Peyer's patch (tissue), 4 donors: ENCODE data around the gene HM13. TPM values are rescaled to one million over a fixed set of nuclear protein-coding genes. Genes with fewer than 3 reads are reported as not detected.

Experiments used
- DNase-seq, 3 donors: peaks; one replicate each; pipeline ENCODE4 v3.0.0-alpha.2; 2017 to 2019
- H3K27ac ChIP-seq, 4 donors: fragments of 200-600 bp; sonication (generic); one replicate each; pipeline ENCODE4 v1.5.1; 2016 to 2019
- H3K27me3 ChIP-seq, 2 donors: fragments of 200-600 bp; sonication (generic); one replicate each; pipeline ENCODE4 v1.5.1; 2019
- H3K36me3 ChIP-seq, 3 donors: fragments of 200-600 bp; sonication (generic); one replicate each; pipeline ENCODE4 v1.5.1; 2016 to 2019
- H3K4me1 ChIP-seq, 4 donors: fragments of 200-600 bp; sonication (generic); one replicate each; pipeline ENCODE4 v1.5.1; 2016 to 2019
- H3K4me3 ChIP-seq, 4 donors: fragments of 200-600 bp; sonication (generic); 1 replicate in 3 of 4; 2 replicates in 1 of 4; pipeline ENCODE4 v1.5.1; 2016 to 2019; ENCODE audit warnings: mild to moderate bottlenecking in 1 of 4
- H3K9me3 ChIP-seq, 4 donors: fragments of 200-600 bp; sonication (generic); one replicate each; pipeline ENCODE4 v1.5.1; 2016 to 2019; ENCODE audit warnings: mild to moderate bottlenecking in 1 of 4
- POLR2A ChIP-seq, 2 donors: fragments of 450-650 bp; IDR thresholded peaks; one replicate each; pipeline ENCODE4 v1.5.1; 2017; ENCODE audit warnings: antibody characterized with exemption in 2 of 2, mild to moderate bottlenecking in 2 of 2, moderate library complexity in 2 of 2
- total RNA-seq, 4 donors: library from RNA; depleted of rRNA; stranded (reverse); fragments of >200 nt; gene quantifications; one replicate each; pipeline ENCODE4 v1.1.0, GENCODE V29; 2016
- TF ChIP-seq, protein P1 (sequence below), 6 experiments: fragments of 450-650 bp in 4 of 6; fragments of 200-600 bp in 2 of 6; sonication (generic) in 1 of 6; IDR thresholded peaks; one replicate each; pipeline ENCODE4 v1.5.1; 2017 to 2019; ENCODE audit warnings: antibody characterized with exemption in 6 of 6, mild to moderate bottlenecking in 3 of 6, moderate library complexity in 1 of 6

The HM13 gene
- total RNA-seq, 4 donors from 2014 or later, result 38.9 to 97.4 (median 56.3) TPM

DNA sequence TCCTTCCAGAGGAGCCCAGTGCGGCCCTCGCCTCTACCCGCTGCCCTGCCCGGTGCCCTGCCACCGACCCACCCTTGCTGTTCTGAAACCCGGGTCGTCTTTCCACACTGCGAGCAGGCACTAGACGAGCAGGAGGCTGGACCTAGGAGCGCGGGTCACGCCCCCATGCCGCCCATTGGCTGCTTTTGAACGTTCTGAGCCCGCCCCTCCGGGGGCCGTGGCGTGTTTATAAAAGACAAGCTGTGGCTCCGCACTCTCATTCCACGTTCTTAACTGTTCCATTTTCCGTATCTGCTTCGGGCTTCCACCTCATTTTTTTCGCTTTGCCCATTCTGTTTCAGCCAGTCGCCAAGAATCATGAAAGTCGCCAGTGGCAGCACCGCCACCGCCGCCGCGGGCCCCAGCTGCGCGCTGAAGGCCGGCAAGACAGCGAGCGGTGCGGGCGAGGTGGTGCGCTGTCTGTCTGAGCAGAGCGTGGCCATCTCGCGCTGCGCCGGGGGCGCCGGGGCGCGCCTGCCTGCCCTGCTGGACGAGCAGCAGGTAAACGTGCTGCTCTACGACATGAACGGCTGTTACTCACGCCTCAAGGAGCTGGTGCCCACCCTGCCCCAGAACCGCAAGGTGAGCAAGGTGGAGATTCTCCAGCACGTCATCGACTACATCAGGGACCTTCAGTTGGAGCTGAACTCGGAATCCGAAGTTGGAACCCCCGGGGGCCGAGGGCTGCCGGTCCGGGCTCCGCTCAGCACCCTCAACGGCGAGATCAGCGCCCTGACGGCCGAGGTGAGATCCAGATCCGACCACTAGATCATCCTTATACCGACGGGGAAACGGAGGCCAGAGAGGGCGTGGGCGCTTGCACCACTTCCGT is 91.0 kb downstream of the HM13 start, which contains the start of gene ID1:
Gene ID1, plus strand, starts transcription at position 259 of the 871 bp plus-strand sequence. Its CDS starts 99 bp downstream, at position 358.
- Histone ChIP-seq H3K4me1 (peaks cover 0 to 24% (median 8%) of the 10 kb centered on the region in 4 donors), H3K4me3 (peak within 1 kb of the TSS; percentile 67 to 95 (median 70)), H3K27ac (peak within 1 kb of the TSS; percentile 72 to 99 (median 89)), H3K9me3 (no peaks in the 10 kb centered on the region), H3K36me3 (no peaks in the 10 kb centered on the region), H3K27me3 (no peaks in the 10 kb centered on the region)
- peak; percentile 99 to 100 for TF ChIP-seq POLR2A (IDR thresholded peaks at IDR 0.05)
- TF ChIP-seq, protein P1, sequence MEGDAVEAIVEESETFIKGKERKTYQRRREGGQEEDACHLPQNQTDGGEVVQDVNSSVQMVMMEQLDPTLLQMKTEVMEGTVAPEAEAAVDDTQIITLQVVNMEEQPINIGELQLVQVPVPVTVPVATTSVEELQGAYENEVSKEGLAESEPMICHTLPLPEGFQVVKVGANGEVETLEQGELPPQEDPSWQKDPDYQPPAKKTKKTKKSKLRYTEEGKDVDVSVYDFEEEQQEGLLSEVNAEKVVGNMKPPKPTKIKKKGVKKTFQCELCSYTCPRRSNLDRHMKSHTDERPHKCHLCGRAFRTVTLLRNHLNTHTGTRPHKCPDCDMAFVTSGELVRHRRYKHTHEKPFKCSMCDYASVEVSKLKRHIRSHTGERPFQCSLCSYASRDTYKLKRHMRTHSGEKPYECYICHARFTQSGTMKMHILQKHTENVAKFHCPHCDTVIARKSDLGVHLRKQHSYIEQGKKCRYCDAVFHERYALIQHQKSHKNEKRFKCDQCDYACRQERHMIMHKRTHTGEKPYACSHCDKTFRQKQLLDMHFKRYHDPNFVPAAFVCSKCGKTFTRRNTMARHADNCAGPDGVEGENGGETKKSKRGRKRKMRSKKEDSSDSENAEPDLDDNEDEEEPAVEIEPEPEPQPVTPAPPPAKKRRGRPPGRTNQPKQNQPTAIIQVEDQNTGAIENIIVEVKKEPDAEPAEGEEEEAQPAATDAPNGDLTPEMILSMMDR (IDR thresholded peaks at IDR 0.05), result peak in 1 of 6 experiments; percentile 14
- DNase-seq, result peak; percentile 91 to 98 (median 97)

DNA sequence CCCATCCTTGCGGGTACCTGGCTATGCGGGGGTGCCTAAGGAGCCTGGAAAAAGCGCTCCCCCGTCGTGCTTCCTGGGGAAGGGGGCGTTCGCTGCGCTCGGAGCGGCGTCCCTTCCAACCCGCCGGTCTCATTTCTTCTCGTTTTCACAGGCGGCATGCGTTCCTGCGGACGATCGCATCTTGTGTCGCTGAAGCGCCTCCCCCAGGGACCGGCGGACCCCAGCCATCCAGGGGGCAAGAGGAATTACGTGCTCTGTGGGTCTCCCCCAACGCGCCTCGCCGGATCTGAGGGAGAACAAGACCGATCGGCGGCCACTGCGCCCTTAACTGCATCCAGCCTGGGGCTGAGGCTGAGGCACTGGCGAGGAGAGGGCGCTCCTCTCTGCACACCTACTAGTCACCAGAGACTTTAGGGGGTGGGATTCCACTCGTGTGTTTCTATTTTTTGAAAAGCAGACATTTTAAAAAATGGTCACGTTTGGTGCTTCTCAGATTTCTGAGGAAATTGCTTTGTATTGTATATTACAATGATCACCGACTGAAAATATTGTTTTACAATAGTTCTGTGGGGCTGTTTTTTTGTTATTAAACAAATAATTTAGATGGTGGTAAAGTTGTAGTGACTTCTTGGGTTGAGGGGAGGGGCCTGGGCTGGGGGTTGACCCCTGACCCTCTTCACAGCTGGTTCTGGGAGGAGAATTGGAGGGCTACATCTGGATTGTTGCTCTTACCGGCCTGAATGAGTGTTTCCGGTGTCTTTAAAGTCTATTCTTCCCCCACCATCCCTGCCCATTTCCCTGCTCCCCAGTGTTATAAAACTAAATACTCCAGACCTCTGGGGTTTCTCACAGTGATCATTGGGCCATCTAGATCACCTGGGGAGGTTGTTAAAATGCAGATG is 91.9 kb downstream of the HM13 start:
- TF ChIP-seq, protein P1 (IDR thresholded peaks at IDR 0.05), result no peak
- no peak for TF ChIP-seq POLR2A (IDR thresholded peaks at IDR 0.05)
- peaks cover 0 to 28% (median 8%) of the 10 kb centered on the region in 4 donors for H3K4me1 ChIP-seq
- DNase-seq, result peak in 2 of 3 donors; percentile 58 to 65
- H3K36me3 ChIP-seq, result no peaks in the 10 kb centered on the region
- H3K27me3 ChIP-seq, result no peaks in the 10 kb centered on the region
- H3K4me3 ChIP-seq, result peak overlapping the region; percentile 67 to 95 (median 70)
- H3K27ac ChIP-seq, result peak overlapping the region; percentile 72 to 99 (median 89)
- no peaks in the 10 kb centered on the region for H3K9me3 ChIP-seq

DNA sequence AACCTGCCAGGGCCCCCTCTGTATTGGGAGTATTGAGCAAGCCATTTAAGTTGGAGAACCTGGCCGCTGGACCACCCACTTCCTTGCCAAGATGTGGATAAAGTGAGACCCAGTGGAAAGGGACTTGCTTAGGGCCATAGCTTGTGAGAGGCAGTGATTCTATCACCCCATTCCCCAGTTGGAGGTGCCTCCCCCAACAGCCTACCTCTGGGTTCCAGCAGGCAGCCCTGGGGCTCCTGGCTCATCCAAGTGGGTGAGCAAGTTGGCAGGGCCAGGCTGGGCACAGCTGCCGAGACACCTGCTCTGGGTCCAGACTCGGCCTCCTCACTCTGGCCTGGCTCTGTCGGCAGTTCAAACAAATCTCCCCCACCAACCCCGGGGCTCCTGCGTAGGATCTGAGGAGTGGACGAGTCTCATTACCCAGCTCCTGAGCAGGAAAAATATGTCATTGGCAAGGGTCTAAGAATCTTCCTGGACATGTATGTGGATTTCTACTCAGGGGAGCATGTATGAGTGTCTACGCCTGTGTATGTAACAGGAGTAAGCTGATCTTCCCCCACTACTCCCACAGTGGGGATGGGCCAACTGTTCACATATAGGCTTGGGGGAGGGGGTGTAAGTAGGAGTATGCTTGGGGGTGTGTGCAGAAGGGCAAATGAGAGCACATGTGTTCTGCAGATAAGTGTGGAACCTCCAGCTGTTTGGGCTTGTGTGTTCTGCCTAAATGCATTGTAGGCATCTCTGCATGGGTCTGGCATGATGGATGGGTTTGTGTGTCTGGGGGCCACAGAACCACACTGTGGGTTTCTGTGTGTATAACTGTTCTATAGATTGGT is 92.8 kb downstream of the HM13 start:
- H3K9me3 ChIP-seq, result no peaks in the 10 kb centered on the region
- peaks cover 0 to 34% (median 8%) of the 10 kb centered on the region in 4 donors for H3K4me1 ChIP-seq
- peak overlapping the region; percentile 48 to 99 (median 89) for H3K27ac ChIP-seq
- peak in 2 of 3 donors; percentile 57 to 73 for DNase-seq
- no peaks in the 10 kb centered on the region for H3K27me3 ChIP-seq
- peak; percentile 34 to 70 for TF ChIP-seq POLR2A (IDR thresholded peaks at IDR 0.05)
- TF ChIP-seq, protein P1 (IDR thresholded peaks at IDR 0.05), result no peak
- H3K36me3 ChIP-seq, result no peaks in the 10 kb centered on the region
- H3K4me3 ChIP-seq, result peak overlapping the region; percentile 67 to 95 (median 70)

DNA sequence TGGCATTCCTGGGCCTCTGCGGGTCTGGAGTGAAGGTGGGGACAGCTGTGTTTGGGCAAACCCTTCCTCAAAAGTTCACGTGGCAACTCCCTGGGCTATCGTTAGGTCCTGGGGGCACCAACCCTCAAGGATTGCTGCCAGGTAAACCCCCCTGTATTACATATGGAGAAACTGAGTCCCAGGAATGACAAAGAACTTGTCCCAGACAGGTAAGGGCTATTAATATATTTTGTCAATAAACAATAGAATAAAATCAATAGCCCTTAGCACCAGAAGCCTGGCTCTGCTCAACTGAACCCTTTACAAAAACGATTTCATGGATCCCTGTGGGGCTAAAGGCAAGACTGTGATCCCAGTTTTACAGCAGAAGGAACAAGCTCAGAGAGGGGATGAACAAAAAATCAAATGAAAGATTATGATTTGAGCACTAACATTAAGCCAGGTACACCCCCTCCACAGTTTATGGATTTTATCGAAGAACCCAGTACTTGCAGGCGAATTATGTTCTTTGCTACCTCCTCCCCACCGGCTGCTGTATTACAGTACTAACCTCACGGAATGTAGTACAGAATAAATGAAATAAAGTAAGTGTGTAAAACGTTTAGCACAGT is 93.5 kb downstream of the HM13 start:
- Histone ChIP-seq H3K4me1 (peaks cover 0 to 41% (median 10%) of the 10 kb centered on the region in 4 donors), H3K36me3 (no peaks in the 10 kb centered on the region), H3K27ac (peak overlapping the region; percentile 13 to 99 (median 89)), H3K4me3 (peak overlapping the region in 3 of 4 donors; percentile 67 to 95 (median 74)), H3K27me3 (no peaks in the 10 kb centered on the region), H3K9me3 (no peaks in the 10 kb centered on the region)
- DNase-seq, result no peak
- TF ChIP-seq, protein P1 (IDR thresholded peaks at IDR 0.05), result no peak
